ENCODE results near the gene CSRP1. TPM values are rescaled to one million over a fixed set of nuclear protein-coding genes. Genes with fewer than 3 reads are reported as not detected.

CSRP1 gene
- total and polyA plus RNA-seq, 9 of the 15 experiments (the other 6 are each of a cell fraction or from before 2014, with no cell fraction given) = 6.8 to 39.4 (median 23.7) TPM

DNA sequence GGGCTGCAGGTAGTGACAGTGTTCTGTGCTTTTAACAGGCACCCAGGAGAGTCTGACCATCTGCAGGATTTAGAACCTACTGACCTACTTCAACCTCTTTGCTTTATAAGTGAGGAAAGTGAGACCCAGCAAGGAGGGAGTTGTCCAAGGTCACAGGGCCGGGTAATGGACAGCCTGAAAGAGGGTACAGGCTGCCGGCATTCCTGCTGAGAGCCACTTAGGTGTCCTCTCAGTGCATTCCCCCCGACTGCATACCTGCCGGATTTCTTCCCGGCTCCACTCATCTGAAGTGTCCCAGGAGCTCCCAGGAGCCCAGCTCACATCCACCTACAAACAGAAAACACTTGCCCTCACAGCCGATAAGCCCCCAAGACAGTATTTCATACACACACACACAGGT lies 51.8 kb downstream of the CSRP1 start:
- H3K79me2 ChIP-seq (ENCODE audit: control insufficient read depth, insufficient read depth, low read length) = no peaks in the 10 kb centered on the region
- no peak overlapping the region for H2AFZ ChIP-seq (ENCODE audit: low read depth, low read length)
- H3K4me2 ChIP-seq (ENCODE audit: insufficient read depth, low read length) = no peak overlapping the region
- 18% methylated on average over 6 of the region's 6 CpGs for WGBS (ENCODE audit: insufficient coverage, low coverage, missing lambda C conversion rate)
- ChIA-PET CTCF (ENCODE audit: low intra/inter-chr PET ratio) (no interaction called here), POLR2A (no interaction called here)
- FAIRE-seq = no peak
- intact Hi-C loops (cut with micrococcal nuclease) (no loop called here), in situ Hi-C loops (cut with MboI) (no loop called here)
- H4K20me1 ChIP-seq (replicated peaks; ENCODE audit: control insufficient read depth, insufficient read depth, low read length) = no peaks in the 10 kb centered on the region
- TF ChIP-seq FOXJ3 (CRISPR knock-in tag; IDR thresholded peaks at IDR 0.05) (no peak), IFI16 (CRISPR knock-in tag; IDR thresholded peaks at IDR 0.05) (no peak), TCF3 (CRISPR knock-in tag; IDR thresholded peaks at IDR 0.05) (no peak), PHF8 (IDR thresholded peaks at IDR 0.05; ENCODE audit: borderline replicate concordance, low read length) (no peak), PURB (CRISPR knock-in tag; IDR thresholded peaks at IDR 0.05; ENCODE audit: low read depth) (no peak), ZNF586 (CRISPR knock-in tag; conservative IDR thresholded peaks at IDR 0.05) (no peak), ZNF431 (CRISPR knock-in tag; IDR thresholded peaks at IDR 0.05) (0 out of 2 replicates have a peak, but pooled peaks have one; percentile 13)
- TF ChIP-seq, protein P1, sequence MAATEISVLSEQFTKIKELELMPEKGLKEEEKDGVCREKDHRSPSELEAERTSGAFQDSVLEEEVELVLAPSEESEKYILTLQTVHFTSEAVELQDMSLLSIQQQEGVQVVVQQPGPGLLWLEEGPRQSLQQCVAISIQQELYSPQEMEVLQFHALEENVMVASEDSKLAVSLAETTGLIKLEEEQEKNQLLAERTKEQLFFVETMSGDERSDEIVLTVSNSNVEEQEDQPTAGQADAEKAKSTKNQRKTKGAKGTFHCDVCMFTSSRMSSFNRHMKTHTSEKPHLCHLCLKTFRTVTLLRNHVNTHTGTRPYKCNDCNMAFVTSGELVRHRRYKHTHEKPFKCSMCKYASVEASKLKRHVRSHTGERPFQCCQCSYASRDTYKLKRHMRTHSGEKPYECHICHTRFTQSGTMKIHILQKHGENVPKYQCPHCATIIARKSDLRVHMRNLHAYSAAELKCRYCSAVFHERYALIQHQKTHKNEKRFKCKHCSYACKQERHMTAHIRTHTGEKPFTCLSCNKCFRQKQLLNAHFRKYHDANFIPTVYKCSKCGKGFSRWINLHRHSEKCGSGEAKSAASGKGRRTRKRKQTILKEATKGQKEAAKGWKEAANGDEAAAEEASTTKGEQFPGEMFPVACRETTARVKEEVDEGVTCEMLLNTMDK (IDR thresholded peaks at IDR 0.05; ENCODE audit: borderline replicate concordance, insufficient read depth, low read depth, low read length, poor library complexity, severe bottlenecking) = no peak
- TF ChIP-seq, protein P2, sequence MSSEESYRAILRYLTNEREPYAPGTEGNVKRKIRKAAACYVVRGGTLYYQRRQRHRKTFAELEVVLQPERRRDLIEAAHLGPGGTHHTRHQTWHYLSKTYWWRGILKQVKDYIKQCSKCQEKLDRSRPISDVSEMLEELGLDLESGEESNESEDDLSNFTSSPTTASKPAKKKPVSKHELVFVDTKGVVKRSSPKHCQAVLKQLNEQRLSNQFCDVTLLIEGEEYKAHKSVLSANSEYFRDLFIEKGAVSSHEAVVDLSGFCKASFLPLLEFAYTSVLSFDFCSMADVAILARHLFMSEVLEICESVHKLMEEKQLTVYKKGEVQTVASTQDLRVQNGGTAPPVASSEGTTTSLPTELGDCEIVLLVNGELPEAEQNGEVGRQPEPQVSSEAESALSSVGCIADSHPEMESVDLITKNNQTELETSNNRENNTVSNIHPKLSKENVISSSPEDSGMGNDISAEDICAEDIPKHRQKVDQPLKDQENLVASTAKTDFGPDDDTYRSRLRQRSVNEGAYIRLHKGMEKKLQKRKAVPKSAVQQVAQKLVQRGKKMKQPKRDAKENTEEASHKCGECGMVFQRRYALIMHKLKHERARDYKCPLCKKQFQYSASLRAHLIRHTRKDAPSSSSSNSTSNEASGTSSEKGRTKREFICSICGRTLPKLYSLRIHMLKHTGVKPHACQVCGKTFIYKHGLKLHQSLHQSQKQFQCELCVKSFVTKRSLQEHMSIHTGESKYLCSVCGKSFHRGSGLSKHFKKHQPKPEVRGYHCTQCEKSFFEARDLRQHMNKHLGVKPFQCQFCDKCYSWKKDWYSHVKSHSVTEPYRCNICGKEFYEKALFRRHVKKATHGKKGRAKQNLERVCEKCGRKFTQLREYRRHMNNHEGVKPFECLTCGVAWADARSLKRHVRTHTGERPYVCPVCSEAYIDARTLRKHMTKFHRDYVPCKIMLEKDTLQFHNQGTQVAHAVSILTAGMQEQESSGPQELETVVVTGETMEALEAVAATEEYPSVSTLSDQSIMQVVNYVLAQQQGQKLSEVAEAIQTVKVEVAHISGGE (CRISPR knock-in tag; IDR thresholded peaks at IDR 0.05) = no peak
- TF ChIP-seq, protein P3, sequence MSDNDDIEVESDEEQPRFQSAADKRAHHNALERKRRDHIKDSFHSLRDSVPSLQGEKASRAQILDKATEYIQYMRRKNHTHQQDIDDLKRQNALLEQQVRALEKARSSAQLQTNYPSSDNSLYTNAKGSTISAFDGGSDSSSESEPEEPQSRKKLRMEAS (CRISPR knock-in tag; IDR thresholded peaks at IDR 0.05) = peak; percentile 23; the same call in 1 of the 2 replicates
- no peak for DNase-seq (ENCODE audit: extremely low read depth in 1 of 4, low spot score in 3 of 4)
- no peaks in the 10 kb centered on the region for H3K9me1 ChIP-seq (ENCODE audit: control insufficient read depth, insufficient read depth, low read length)
- no peak for ATAC-seq
- no peak overlapping the region for H3K9ac ChIP-seq (ENCODE audit: insufficient read depth in 1 of 2, low read depth in 2 of 2, low read length in 2 of 2)
- H3K27ac ChIP-seq (ENCODE audit: extremely low read depth, low read depth, low read length) = no peak overlapping the region
- H3K4me1 ChIP-seq (replicated peaks in 1 of 2; ENCODE audit: control insufficient read depth in 2 of 2, insufficient read depth in 2 of 2, low read length in 2 of 2) = peaks cover 3 to 16% of the 10 kb centered on the region in 2 experiments; a peak in 4 of 5 replicates
- H3K27me3 ChIP-seq (ENCODE audit: control insufficient read depth in 2 of 2, insufficient read depth in 2 of 2, low read length in 2 of 2) = peaks cover 0 to 5% of the 10 kb centered on the region in 2 experiments; a peak in 4 of 5 replicates
- H3K9me3 ChIP-seq (replicated peaks; ENCODE audit: control insufficient read depth, insufficient read depth, low read depth, low read length) = no peaks in the 10 kb centered on the region
- no peaks in the 10 kb centered on the region for H3K36me3 ChIP-seq (ENCODE audit: control insufficient read depth, insufficient read depth, low read length)
- no peak overlapping the region for H3K4me3 ChIP-seq
- no TSS peak for BruUV-seq (replicated peaks)
